Uterus (tissue), 4 donors: ENCODE measurements around the gene RTL1. TPM values are rescaled to one million over a fixed set of nuclear protein-coding genes. Genes with fewer than 3 reads are reported as not detected.

Experiments
- DNase-seq, 2 donors: peaks; one replicate each; pipeline ENCODE4 v3.0.0-alpha.2; 2019 to 2020
- H3K27ac ChIP-seq, 2 donors: fragments of 200-600 bp; sonication (generic); 1 replicate in 1 of 2; 2 replicates in 1 of 2; pipeline ENCODE4 v1.5.1; 2016 to 2018
- H3K27me3 ChIP-seq, 2 donors: fragments of 200-600 bp; sonication (generic); one replicate each; pipeline ENCODE4 v1.5.1; 2018 to 2019; ENCODE audit warnings: control low read depth in 1 of 2
- H3K36me3 ChIP-seq, 2 donors: fragments of 200-600 bp; sonication (generic); one replicate each; pipeline ENCODE4 v1.5.1; 2019; ENCODE audit warnings: control low read depth in 1 of 2
- H3K4me1 ChIP-seq, 2 donors: fragments of 200-600 bp; sonication (generic); one replicate each; pipeline ENCODE4 v1.5.1; 2018 to 2019; ENCODE audit warnings: control low read depth in 1 of 2
- H3K4me3 ChIP-seq, 2 donors: fragments of 200-600 bp; sonication (generic); 1 replicate in 1 of 2; 2 replicates in 1 of 2; pipeline ENCODE4 v1.5.1; 2018 to 2019; ENCODE audit warnings: mild to moderate bottlenecking in 1 of 2
- H3K9me3 ChIP-seq, 2 donors: fragments of 200-600 bp; sonication (generic); one replicate each; pipeline ENCODE4 v1.5.1; 2019; ENCODE audit warnings: control low read depth in 1 of 2
- POLR2A ChIP-seq, 2 donors: fragments of 450-650 bp; IDR thresholded peaks; one replicate each; pipeline ENCODE4 v1.6.1; 2016; ENCODE audit warnings: antibody characterized with exemption in 2 of 2, mild to moderate bottlenecking in 1 of 2, moderate library complexity in 1 of 2
- intact Hi-C: fragments of 100-400 bp; cut with DNase I; formaldehyde crosslinking; loops from one replicate; pipeline ENCODE4 v1.15.1; 2023; ENCODE audit warnings: low total_unique reads
- total RNA-seq, 4 donors: library from RNA; depleted of rRNA in 3 of 4; stranded (reverse); fragments of >200 nt in 3 of 4; gene quantifications; one replicate each; pipeline versions ENCODE4 v1.1.0 to v1.2.4, GENCODE V29; 2014 to 2023
- TF ChIP-seq, protein P1 (sequence below), 4 experiments: fragments of 200-600 bp in 2 of 4; fragments of 450-650 bp in 2 of 4; sonication (generic) in 2 of 4; IDR thresholded peaks; one replicate each; pipeline ENCODE4 v1.5.1; 2016 to 2019; ENCODE audit warnings: antibody characterized with exemption in 4 of 4, mild to moderate bottlenecking in 2 of 4, moderate library complexity in 1 of 4
- donor health status: DM: yes; HTN: yes; CAD: no.

Gene RTL1
- total RNA-seq, 4 donors from 2014 or later = 0.21 TPM; not detected in 3

DNA sequence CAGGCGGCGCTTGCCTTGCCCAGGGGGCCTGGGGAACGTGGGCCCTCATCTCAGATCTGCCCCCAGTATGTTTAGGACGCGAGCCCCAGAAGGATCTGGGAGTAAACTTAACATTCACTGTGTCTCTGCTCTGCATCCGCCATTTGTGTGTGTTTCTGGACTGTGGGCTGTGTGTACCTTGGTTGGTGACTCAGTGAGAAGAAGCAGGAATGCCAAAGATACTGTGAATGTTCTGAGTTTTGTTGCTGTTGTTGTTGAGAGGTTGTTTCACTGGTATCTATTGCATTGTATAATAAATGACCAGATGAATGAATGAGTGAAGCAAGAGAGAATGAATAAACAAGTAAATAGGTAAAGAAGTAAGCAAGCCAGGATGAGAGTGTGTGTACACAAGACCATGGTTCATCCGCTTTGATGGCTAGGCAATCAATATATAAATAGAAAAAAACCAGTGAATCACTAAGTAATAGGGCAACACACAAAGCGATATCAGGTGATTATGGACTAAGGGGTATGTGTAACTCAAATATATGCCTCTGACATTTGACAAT is 57.1 kb downstream of the RTL1 start:
- TF ChIP-seq, protein P1, sequence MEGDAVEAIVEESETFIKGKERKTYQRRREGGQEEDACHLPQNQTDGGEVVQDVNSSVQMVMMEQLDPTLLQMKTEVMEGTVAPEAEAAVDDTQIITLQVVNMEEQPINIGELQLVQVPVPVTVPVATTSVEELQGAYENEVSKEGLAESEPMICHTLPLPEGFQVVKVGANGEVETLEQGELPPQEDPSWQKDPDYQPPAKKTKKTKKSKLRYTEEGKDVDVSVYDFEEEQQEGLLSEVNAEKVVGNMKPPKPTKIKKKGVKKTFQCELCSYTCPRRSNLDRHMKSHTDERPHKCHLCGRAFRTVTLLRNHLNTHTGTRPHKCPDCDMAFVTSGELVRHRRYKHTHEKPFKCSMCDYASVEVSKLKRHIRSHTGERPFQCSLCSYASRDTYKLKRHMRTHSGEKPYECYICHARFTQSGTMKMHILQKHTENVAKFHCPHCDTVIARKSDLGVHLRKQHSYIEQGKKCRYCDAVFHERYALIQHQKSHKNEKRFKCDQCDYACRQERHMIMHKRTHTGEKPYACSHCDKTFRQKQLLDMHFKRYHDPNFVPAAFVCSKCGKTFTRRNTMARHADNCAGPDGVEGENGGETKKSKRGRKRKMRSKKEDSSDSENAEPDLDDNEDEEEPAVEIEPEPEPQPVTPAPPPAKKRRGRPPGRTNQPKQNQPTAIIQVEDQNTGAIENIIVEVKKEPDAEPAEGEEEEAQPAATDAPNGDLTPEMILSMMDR (IDR thresholded peaks at IDR 0.05) = no peak
- TF ChIP-seq POLR2A (IDR thresholded peaks at IDR 0.05) = no peak
- no peaks in the 10 kb centered on the region for H3K9me3 ChIP-seq
- DNase-seq = no peak
- H3K4me3 ChIP-seq = no peak overlapping the region
- H3K27ac ChIP-seq = no peak overlapping the region
- H3K27me3 ChIP-seq = no peaks in the 10 kb centered on the region
- no peaks in the 10 kb centered on the region for H3K36me3 ChIP-seq
- intact Hi-C loops = no loop called here
- no peaks in the 10 kb centered on the region for H3K4me1 ChIP-seq

DNA sequence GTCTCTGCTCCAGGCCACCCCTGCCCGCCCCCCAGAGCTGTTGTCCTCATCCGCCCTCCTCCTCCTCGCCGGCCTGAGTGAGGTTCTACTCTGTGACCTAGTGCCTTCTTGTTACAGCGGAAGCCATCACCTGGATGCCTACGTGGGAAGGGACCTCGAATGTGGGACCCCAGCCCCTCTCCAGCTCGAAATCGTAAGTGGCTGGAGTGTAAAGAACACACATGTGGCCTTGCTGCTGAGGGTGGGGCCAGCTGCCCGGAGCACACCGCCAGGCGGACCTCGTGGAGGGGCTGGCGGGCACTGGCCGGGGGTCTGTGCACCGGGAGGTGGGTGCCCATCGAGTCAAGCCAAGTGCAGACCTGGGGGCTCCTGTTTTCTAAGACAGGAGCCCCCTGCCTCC is 58.2 kb downstream of the RTL1 start:
- H3K9me3 ChIP-seq = no peaks in the 10 kb centered on the region
- TF ChIP-seq, protein P1 (IDR thresholded peaks at IDR 0.05) = no peak
- TF ChIP-seq POLR2A (IDR thresholded peaks at IDR 0.05) = no peak
- intact Hi-C loops = no loop called here
- no peaks in the 10 kb centered on the region for H3K36me3 ChIP-seq
- no peaks in the 10 kb centered on the region for H3K27me3 ChIP-seq
- no peak overlapping the region for H3K4me3 ChIP-seq
- no peak overlapping the region for H3K27ac ChIP-seq
- DNase-seq = no peak
- H3K4me1 ChIP-seq = no peaks in the 10 kb centered on the region

DNA sequence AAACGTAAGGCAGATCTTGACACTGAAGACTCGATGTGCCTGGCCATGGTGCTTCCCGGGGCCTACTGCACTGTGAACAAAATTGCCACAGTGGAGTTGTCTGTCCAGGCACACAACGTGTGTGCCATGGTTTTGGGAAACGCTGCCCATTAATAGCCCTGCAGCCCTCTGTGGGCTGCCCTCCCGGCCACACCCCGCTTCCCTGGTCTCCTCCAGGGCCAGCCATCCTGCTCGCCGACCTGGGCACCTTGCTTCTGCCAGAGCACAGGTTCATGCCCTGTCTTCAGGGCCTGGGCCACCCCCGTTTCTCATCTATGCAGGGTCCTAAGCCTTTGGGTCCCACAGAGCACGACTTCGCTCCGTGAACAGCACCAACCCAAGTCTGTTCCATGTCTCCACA is 58.7 kb downstream of the RTL1 start:
- DNase-seq = no peak
- Histone ChIP-seq H3K27ac (no peak overlapping the region), H3K36me3 (no peaks in the 10 kb centered on the region), H3K4me1 (no peaks in the 10 kb centered on the region), H3K27me3 (no peaks in the 10 kb centered on the region), H3K4me3 (no peak overlapping the region), H3K9me3 (no peaks in the 10 kb centered on the region)
- intact Hi-C loops = no loop called here
- TF ChIP-seq, protein P1 (IDR thresholded peaks at IDR 0.05) = no peak
- no peak for TF ChIP-seq POLR2A (IDR thresholded peaks at IDR 0.05)

DNA sequence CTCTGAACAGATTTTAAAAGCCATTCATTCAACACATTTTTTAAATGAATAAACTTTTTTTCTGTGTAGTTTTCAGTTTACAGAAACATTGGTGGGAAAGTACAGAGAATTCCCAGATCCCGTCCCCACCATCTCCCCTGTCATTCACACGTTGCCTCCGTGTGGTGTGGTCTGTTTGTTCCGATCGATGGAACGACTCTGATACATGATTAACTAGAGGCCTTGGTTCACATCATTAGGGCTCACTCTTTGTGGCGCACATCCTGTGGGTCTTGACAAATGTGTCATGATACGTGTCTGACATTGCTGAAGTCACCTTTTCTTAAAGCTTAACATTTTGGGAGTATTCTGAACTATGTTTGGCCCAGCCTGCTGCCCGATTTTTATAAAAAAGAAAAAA is 59.1 kb downstream of the RTL1 start:
- Histone ChIP-seq H3K4me3 (no peak overlapping the region), H3K27me3 (no peaks in the 10 kb centered on the region)

DNA sequence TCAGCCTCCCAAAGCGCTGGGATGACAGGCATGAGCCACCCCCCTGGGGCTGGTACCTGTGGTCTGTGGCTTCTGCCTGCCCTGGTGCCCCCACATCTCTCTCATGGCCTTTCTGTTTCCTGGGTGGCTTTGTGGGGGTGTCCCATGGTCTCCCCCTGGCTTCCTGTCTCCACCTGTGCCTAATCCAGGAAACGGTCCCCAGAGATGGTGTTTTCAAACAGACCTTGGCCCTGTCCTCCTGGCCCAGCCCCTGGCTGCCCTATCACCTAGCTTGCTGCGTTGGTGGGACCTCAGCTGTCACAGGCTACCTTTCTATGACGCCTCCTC is 59.5 kb downstream of the RTL1 start:
- H3K9me3 ChIP-seq = no peaks in the 10 kb centered on the region
- no peak overlapping the region for H3K27ac ChIP-seq
- no peaks in the 10 kb centered on the region for H3K4me1 ChIP-seq
- H3K4me3 ChIP-seq = no peak overlapping the region
- H3K36me3 ChIP-seq = no peaks in the 10 kb centered on the region
- TF ChIP-seq, protein P1 (IDR thresholded peaks at IDR 0.05) = no peak
- no peak for TF ChIP-seq POLR2A (IDR thresholded peaks at IDR 0.05)
- H3K27me3 ChIP-seq = no peaks in the 10 kb centered on the region
- DNase-seq = no peak
- intact Hi-C loops = no loop called here

More for the DNA sequence above, 59.1 kb downstream of the RTL1 start:
- Histone ChIP-seq H3K36me3 (no peaks in the 10 kb centered on the region), H3K4me1 (no peaks in the 10 kb centered on the region), H3K27ac (no peak overlapping the region), H3K9me3 (no peaks in the 10 kb centered on the region)
- intact Hi-C loops = no loop called here
- no peak for DNase-seq
- TF ChIP-seq, protein P1 (IDR thresholded peaks at IDR 0.05) = no peak
- no peak for TF ChIP-seq POLR2A (IDR thresholded peaks at IDR 0.05)
